ENCODE measurements around the gene ANKRD13B. TPM values are rescaled to one million over a fixed set of nuclear protein-coding genes. Genes with fewer than 3 reads are reported as not detected.

The ANKRD13B gene
- total RNA-seq, 1 donor from 2014 or later = 36.1 TPM

GRCh38 chr17:29629839-29630238 is 36.9 kb downstream of the ANKRD13B start:
- H3K36me3 Mint-ChIP-seq (ENCODE audit: unreplicated experiment) = peaks cover 25% of the 10 kb centered on the region

GRCh38 chr17:29630630-29631193 is 37.8 kb downstream of the ANKRD13B start:
- Mint-ChIP-seq H3K27ac (ENCODE audit: unreplicated experiment) (no peak overlapping the region), H3K27me3 (ENCODE audit: unreplicated experiment) (no peaks in the 10 kb centered on the region), H3K36me3 (ENCODE audit: unreplicated experiment) (peaks cover 30% of the 10 kb centered on the region), H3K9me3 (ENCODE audit: unreplicated experiment) (no peaks in the 10 kb centered on the region), H3K4me1 (ENCODE audit: unreplicated experiment) (no peaks in the 10 kb centered on the region), H3K4me3 (ENCODE audit: unreplicated experiment) (no peak overlapping the region)
- TF ChIP-seq CTCF (IDR thresholded peaks at IDR 0.05) = no peak
- no peak for DNase-seq (ENCODE audit: extremely low spot score, unreplicated experiment)

More at GRCh38 chr17:29629839-29630238, 36.9 kb downstream of the ANKRD13B start:
- DNase-seq (ENCODE audit: extremely low spot score, unreplicated experiment) = no peak
- H3K27ac Mint-ChIP-seq (ENCODE audit: unreplicated experiment) = no peak overlapping the region
- no peaks in the 10 kb centered on the region for H3K4me1 Mint-ChIP-seq (ENCODE audit: unreplicated experiment)
- TF ChIP-seq CTCF (IDR thresholded peaks at IDR 0.05) = no peak
- H3K9me3 Mint-ChIP-seq (ENCODE audit: unreplicated experiment) = no peaks in the 10 kb centered on the region
- H3K27me3 Mint-ChIP-seq (ENCODE audit: unreplicated experiment) = no peaks in the 10 kb centered on the region
- no peak overlapping the region for H3K4me3 Mint-ChIP-seq (ENCODE audit: unreplicated experiment)

- H3K9me3 Mint-ChIP-seq (ENCODE audit: unreplicated experiment) = no peaks in the 10 kb centered on the region
Observed at GRCh38 chr17:29633886-29634285, 41.0 kb downstream of the ANKRD13B start.

GRCh38 chr17:29640413-29640812 is 47.5 kb downstream of the ANKRD13B start:
- DNase-seq (ENCODE audit: extremely low spot score, unreplicated experiment) = no peak
- Mint-ChIP-seq H3K4me3 (ENCODE audit: unreplicated experiment) (no peak overlapping the region), H3K27me3 (ENCODE audit: unreplicated experiment) (no peaks in the 10 kb centered on the region), H3K27ac (ENCODE audit: unreplicated experiment) (peak overlapping the region; percentile 91), H3K9me3 (ENCODE audit: unreplicated experiment) (no peaks in the 10 kb centered on the region), H3K4me1 (ENCODE audit: unreplicated experiment) (peaks cover 56% of the 10 kb centered on the region), H3K36me3 (ENCODE audit: unreplicated experiment) (peaks cover 12% of the 10 kb centered on the region)
- TF ChIP-seq CTCF (IDR thresholded peaks at IDR 0.05) = no peak

More at GRCh38 chr17:29633886-29634285, 41.0 kb downstream of the ANKRD13B start:
- no peak for TF ChIP-seq CTCF (IDR thresholded peaks at IDR 0.05)
- H3K4me1 Mint-ChIP-seq (ENCODE audit: unreplicated experiment) = peaks cover 3% of the 10 kb centered on the region
- H3K27ac Mint-ChIP-seq (ENCODE audit: unreplicated experiment) = no peak overlapping the region
- DNase-seq (ENCODE audit: extremely low spot score, unreplicated experiment) = no peak
- H3K27me3 Mint-ChIP-seq (ENCODE audit: unreplicated experiment) = no peaks in the 10 kb centered on the region
- H3K36me3 Mint-ChIP-seq (ENCODE audit: unreplicated experiment) = peaks cover 36% of the 10 kb centered on the region
- no peak overlapping the region for H3K4me3 Mint-ChIP-seq (ENCODE audit: unreplicated experiment)

GRCh38 chr17:29640981-29641642 is 48.2 kb downstream of the ANKRD13B start:
- H3K4me1 Mint-ChIP-seq (ENCODE audit: unreplicated experiment) = peaks cover 63% of the 10 kb centered on the region
- no peak for DNase-seq (ENCODE audit: extremely low spot score, unreplicated experiment)
- no peaks in the 10 kb centered on the region for H3K9me3 Mint-ChIP-seq (ENCODE audit: unreplicated experiment)

More at GRCh38 chr17:29640981-29641642, 48.2 kb downstream of the ANKRD13B start:
- no peak for TF ChIP-seq CTCF (IDR thresholded peaks at IDR 0.05)
- H3K27ac Mint-ChIP-seq (ENCODE audit: unreplicated experiment) = peak overlapping the region; percentile 91
- H3K27me3 Mint-ChIP-seq (ENCODE audit: unreplicated experiment) = no peaks in the 10 kb centered on the region
- H3K36me3 Mint-ChIP-seq (ENCODE audit: unreplicated experiment) = peaks cover 6% of the 10 kb centered on the region
- H3K4me3 Mint-ChIP-seq (ENCODE audit: unreplicated experiment) = no peak overlapping the region
